Stimulated activated CD8-positive, alpha-beta memory T cell treated with anti-CD3 and anti-CD28 coated beads, Interleukin-7, amount 100 ng/mL, for 1 hour (primary cell): ENCODE measurements around the gene FKBP1A.

Experiments
- DNase-seq, 2 donors: peaks; one replicate each; pipeline ENCODE4 v3.0.0-alpha.2; 2020; ENCODE audit warnings: low read depth in 2 of 2

Gene FKBP1A

DNA sequence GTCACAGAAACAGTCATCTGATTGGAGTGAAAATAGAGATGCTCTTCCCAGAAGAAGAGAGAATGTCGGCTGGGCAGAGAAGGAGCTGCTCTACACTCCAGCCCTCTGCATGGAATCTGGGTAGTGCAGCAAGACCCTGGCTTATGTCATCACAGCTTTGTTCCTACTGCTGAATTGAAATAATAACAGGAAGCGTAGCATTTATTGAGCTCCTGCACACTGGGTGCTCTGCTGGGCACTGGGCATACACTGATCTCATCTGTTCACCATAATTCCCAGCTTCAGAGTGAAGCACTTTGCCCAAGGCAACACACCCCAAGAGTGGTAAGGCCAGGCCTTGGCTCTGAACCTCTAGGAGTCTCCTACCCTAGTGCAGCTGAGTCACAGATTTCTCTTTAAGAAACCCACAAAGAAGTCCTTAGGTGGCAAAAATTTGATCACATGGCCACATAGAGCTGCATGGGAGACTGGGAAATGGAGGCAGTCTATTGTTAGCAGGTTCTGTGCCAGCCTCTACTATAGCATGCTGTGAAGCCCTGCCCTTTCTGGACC lies 60.0 kb downstream of the FKBP1A start:
- DNase-seq, result no peak

GRCh38 chr20:1331801-1332453 lies 60.9 kb downstream of the FKBP1A start:
- no peak for DNase-seq

DNA sequence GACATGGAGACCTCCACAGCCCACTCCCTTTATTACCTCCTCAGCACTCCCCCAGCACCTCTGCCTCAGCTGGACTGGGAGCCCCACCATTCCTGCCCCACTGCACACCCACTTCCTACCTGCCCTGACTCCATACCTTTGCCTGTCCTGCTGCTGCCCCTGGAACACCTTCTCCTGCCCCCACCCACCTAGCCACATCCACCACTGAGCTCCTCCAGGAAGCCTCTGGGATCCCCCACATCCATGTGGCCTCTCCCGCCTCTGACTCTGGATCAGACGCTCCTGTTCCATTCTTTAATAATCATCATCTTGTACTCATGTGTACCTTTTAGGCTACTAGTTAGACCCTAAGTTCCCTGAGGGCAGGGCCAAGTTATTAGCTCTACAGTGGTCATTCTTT lies 61.8 kb downstream of the FKBP1A start:
- DNase-seq, result no peak

GRCh38 chr20:1330075-1330830 lies 62.6 kb downstream of the FKBP1A start:
- DNase-seq, result no peak

DNA sequence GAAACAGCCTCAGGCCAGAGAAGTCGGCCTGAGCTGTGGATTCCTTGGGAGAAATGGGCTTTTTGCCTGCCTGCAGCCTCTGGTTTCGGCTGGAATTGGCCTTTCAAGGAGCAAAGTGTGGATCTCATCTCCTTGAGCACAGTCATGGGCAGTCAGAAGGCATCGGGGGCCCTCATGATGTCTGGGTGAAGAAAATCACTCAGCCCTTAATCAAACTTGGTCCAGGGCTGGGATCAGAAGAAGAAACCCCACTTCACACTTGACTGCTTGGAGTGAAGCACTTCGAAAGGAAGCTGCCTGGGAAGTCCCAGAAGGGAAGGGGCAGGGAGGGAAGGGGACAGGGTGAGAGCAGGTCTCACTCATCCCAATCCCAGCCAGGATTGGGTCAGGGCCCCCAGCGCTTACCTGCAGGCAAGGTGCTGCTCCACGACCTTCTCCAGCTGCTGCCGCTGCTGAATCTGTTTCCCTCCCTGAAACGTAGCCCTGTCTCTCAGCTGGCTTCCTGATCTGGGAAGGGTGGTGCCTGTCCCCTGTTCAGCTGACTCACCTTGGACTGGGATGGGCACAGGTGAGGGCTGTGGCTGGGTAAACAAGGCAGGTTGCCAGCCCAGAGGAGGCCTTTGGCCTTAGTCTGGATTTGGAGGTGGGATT lies 64.0 kb downstream of the FKBP1A start, which contains the start of gene SDCBP2:
TSS of gene SDCBP2 (minus strand) at position 460 of the 651 bp plus-strand sequence. CDS start 8,723 bp downstream, outside the sequence.
- DNase-seq, result no peak

DNA sequence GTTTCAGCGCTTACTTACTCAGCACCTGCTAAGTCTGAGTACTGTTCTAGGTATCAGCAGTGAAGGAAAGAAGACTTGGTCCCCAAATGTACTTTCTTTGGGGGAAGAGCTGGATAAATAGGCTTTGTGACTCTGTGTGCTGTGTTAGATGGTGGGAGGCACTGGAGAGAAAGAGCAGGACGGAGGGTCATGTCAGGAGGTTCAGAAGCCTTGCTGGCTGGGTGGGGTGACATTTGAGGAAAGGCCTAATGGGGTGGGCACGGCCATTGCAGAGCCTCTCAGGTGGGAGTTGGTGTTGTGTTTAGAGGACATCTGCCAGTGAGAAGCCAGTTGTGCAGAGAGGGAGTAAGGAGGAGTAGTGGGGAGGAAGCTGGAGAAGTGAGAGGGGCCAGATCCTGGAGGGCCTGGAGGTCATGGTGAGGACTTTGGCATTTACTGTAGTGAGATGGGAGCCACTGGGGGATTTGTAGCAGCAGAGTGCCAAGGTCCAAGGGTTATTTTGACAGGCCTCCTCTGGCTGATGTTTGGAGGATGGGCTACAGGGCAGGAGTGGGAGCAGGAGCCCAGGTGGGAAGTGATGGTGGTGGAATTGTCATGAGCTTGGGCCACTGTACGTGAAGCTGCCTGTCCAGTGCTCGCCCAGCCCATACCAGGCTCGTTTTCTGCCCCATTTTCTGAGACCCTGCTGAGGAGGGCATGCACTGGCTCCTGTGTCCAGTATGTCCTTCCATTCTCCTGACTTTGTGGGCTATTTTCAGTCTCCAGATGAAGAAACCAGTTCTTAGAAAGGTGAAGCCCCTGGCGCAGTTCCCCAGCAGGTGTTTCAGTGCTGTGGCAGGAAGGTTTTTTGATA lies 64.8 kb downstream of the FKBP1A start:
- DNase-seq, result no peak

DNA sequence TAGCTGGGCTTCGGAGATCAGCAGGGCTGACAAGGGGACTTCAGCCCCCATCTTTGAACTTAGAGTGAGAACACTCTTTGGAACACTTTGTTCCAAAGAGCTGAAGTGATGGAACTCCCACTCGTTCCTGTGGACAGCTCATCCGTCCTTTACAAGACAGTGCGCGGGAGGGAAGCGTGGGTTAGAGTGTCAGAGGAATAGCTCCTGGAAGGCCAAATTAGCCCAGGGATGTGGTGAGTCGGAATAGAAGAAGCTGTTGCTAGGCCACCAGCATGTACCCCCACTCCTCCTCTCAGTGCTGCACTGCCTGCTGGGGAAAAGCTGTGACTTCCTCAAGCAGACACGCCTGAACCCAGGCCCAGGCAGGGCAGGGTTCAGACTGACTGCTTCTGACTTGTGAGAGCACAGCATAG lies 65.6 kb downstream of the FKBP1A start:
- no peak for DNase-seq

- DNase-seq, result no peak
Observed at GRCh38 chr20:1326031-1326930, 66.6 kb downstream of the FKBP1A start.

DNA sequence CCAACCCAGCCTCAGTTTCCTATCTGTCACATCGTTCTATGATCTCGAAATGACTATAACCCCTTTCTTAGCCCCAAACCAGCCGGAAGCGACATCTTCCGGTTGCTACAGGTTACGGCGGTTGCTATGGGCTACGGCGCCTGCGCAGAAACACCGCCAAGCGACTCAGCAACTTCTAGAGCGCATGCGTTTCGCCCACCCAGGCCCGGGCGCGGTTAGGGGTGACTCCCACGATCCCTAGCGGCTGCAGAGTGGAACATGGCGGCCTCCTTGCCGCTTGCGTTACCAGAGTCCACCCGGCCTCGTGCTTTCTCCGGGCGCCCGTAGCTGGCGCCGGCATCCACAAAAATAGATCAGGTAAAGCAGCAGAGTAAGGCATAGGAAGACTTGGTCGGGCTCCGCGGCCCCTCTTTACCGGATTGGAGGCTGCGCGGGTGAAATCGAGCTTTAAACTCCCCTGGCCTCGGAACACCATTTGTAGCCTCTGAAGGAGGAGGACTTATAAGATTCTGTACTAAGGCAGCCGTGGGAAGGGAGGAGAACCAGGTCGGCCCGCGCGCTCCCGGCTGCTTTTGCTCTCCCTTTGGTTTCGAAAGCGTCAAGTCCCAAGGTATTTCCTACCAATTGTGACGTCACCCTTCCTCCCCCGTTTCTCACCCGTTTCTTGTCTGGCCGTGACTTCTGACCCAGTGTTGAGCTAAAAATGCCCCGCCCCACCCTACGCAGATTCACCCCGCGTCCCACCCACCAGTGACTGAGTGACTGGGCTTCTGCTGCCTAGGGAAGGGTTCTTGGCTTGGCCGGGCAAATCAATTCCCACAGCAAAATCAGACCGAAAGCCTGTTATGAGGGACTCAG lies 67.5 kb downstream of the FKBP1A start:
- DNase-seq, result peak; percentile 99

- no peak for DNase-seq
Observed at GRCh38 chr20:1324598-1325172, 68.2 kb downstream of the FKBP1A start.

DNA sequence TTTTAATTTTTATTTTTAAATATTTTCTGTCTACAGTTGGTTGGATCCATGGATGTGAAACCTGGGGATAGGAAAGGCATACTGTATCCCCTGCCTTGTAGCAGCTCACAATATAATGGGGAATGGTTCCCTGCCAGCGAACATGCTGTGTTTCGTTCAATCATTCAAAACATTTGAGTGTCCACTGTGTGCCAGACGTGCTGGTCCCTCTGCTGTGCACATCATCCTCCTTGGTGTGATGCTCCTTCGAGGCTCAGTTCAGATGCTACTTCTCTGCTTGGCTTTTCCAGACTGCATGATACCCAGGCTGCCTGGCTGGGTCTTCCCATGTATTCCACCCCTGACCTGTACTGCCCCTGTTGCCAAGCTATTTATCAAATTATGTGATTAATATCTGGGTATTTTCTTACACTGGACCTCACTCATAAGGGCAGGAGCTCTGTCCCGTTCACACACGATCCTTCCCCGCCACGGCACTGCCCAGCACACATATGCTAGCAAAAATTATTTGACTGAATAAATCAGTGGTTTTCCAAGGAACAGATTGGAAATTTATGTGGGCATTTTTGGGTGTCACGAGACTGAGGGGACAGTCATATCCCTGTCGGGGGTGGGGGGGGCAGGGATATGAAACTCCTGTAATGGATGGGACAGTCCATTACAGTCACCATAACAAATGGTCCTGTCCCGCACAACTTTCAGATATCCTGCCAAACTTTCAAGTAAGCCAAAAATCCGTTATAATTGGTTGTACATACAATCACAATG lies 68.8 kb downstream of the FKBP1A start:
- no peak for DNase-seq

DNA sequence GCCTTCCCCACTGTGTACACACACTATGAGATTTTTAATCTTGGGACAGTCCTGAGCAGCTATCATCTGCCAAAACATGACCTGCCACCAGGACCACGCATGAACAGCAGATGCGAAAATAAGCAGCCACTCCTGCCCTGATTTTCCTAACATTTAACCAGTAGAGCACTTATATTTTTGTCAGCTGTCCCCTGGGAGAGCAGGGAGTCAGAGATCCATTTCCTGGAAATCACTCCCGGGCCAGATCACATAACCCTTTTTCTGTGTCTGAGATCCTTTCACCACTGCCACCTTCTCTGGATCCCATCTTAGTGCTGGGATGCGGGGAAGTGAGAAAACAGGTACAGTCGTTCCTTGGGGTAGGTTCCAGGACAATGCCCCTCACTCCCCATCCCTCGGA lies 69.6 kb downstream of the FKBP1A start:
- no peak for DNase-seq

DNA sequence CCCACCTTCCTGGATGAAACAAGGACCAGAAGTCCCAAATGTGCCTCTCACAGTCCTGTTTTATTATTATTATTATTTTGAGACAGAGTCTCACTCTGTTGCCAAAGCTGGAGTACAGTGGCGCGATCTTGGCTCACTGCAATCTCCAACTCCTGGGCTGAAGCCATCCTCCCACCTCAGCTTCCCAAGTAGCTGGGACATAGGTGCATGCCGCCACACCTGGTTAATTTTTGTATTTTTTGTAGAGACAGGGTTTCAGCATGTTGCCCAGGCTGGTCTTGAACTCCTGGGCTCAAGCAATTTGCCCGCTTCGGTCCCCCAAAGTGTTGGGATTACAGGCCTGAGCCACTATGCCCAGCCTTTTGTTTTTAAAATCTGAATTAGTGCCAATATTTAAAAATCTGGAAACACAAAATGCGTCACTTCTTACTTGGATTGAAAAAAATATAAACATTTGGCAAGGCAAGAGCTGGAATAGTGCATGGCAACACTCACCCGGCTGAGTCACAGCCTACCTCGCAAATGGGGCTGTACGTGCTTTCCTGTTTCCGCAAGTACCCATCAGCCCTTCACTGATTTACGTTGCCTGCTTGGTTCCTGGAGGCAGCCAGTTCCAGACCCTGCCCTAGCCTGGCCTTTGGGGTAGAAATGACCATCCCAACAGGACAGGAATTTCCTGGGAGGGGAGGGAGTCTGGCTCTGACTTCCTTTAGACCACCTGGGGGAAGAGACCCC lies 70.2 kb downstream of the FKBP1A start:
- DNase-seq, result no peak

DNA sequence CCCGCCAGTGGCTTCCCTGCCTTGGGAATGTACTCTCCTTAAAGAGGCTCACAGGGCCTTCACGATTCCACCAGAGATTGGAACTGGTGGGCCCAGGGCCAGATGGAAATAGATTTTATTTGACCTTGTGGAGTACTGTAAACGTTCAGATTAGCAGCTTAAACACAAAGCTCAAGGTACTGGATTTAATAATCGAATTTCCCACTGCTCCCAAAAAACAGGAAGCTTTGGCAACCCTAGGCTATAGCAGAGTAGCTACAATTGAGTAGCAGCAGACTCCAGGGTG lies 71.3 kb downstream of the FKBP1A start:
- DNase-seq, result no peak

- no peak for DNase-seq
Observed at GRCh38 chr20:1320902-1321653, 71.8 kb downstream of the FKBP1A start.

DNA sequence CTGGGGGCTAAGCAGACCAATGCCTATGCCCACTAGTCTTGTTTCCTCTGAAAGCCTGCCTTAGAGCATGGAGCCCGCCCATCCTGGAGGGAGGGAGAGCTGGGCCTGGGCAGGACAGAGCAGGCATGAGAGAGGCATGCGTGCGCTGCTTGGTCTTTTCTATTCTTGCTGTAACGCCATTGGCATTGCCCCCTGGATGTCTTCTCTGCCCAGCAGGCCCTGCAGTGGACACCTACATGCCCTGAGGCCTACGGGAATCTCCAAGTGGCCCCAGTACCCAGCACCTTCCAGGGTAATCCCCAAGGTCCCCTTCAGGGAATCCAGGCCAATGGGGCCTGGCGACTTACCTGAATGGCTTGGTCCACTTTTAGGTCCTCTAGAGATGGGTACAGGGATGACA lies 72.8 kb downstream of the FKBP1A start:
- DNase-seq, result no peak

GRCh38 chr20:1319462-1319861 lies 73.4 kb downstream of the FKBP1A start:
- DNase-seq, result no peak
